IMR-90 (cell line): ENCODE measurements around the gene OR2T6. TPM values are rescaled to one million over a fixed set of nuclear protein-coding genes. Genes with fewer than 3 reads are reported as not detected.

ENCODE experiments used
- ATAC-seq: fragments of 200-7000 bp; cut with Tn5 transposase; 2 replicates; pipeline ENCODE4 v1.9.1; 2020; ENCODE audit warnings: low read depth, mild to moderate bottlenecking, moderate library complexity
- BruUV-seq: library from RNA; stranded (reverse); fragments of 400-500 nt; replicated peaks from 2 replicates; lab custom pipeline; 2021; lab: Mats Ljungman, UMichigan
- CTCF ChIA-PET: fragments of 300-600 bp; formaldehyde crosslinking; extraction: SDS; loops from one replicate; lab custom pipeline; 2021; ENCODE audit warnings: antibody characterized with exemption; lab: Yijun Ruan, JAX
- POLR2A ChIA-PET: fragments of 300-600 bp; sonication (Branson Sonifier 250); formaldehyde crosslinking; loops from one replicate; lab custom pipeline; 2022; ENCODE audit warnings: antibody characterized with exemption; ENCODE audit not compliant: unreplicated experiment; lab: Charles Lee
- DNase-seq: peaks from one replicate; pipeline ENCODE4 v3.0.0; 2013
- H2AFZ ChIP-seq: replicated peaks from 2 replicates; pipeline ENCODE3; 2013; ENCODE audit warnings: low read length, mild to moderate bottlenecking; ENCODE audit not compliant: poor library complexity
- H2AK5ac ChIP-seq: 2 replicates; pipeline ENCODE4 v1.6.1; 2013; ENCODE audit warnings: low read depth, low read length, inconsistent platforms
- H2AK9ac ChIP-seq: replicated peaks from 2 replicates; pipeline ENCODE3; 2013; ENCODE audit warnings: mild to moderate bottlenecking, low read depth, low read length, moderate library complexity; ENCODE audit not compliant: poor library complexity
- H2BK120ac ChIP-seq: 2 replicates; pipeline ENCODE4 v1.6.1; 2013; ENCODE audit warnings: low read depth, low read length, inconsistent platforms
- H2BK15ac ChIP-seq: 3 replicates; pipeline ENCODE4 v1.6.1; 2013; ENCODE audit warnings: low read depth, low read length, inconsistent platforms
- H2BK20ac ChIP-seq: 2 replicates; pipeline ENCODE4 v1.6.1; 2013; ENCODE audit warnings: low read depth, mild to moderate bottlenecking, inconsistent platforms, low read length, moderate library complexity
- H2BK5ac ChIP-seq: 2 replicates; pipeline ENCODE4 v1.6.1; 2013; ENCODE audit warnings: mild to moderate bottlenecking, low read depth, low read length, inconsistent platforms; ENCODE audit not compliant: poor library complexity, severe bottlenecking
- H3K14ac ChIP-seq: replicated peaks from 2 replicates; pipeline ENCODE4 v1.6.1; 2013; ENCODE audit warnings: low read depth, low read length, inconsistent platforms
- H3K18ac ChIP-seq: 2 replicates; pipeline ENCODE4 v1.6.1; 2013; ENCODE audit warnings: low read depth, low read length, control low read depth
- H3K23ac ChIP-seq: 2 replicates; pipeline ENCODE4 v1.6.1; 2013; ENCODE audit warnings: low read depth, low read length, inconsistent platforms
- H3K27ac ChIP-seq: 2 replicates; pipeline ENCODE4 v1.5.1; 2013; ENCODE audit warnings: mild to moderate bottlenecking, control low read depth, low read length; ENCODE audit not compliant: insufficient read depth
- H3K27me3 ChIP-seq: 2 replicates; pipeline ENCODE4 v1.6.1; 2013; ENCODE audit warnings: low read length; ENCODE audit not compliant: control insufficient read depth, insufficient read depth
- H3K36me3 ChIP-seq: 2 replicates; pipeline ENCODE4 v1.6.1; 2013; ENCODE audit warnings: low read length, mixed read lengths; ENCODE audit not compliant: control insufficient read depth, insufficient read depth
- H3K4ac ChIP-seq: 2 replicates; pipeline ENCODE4 v1.6.1; 2013; ENCODE audit warnings: low read depth, low read length, inconsistent platforms
- H3K4me1 ChIP-seq: 2 replicates; pipeline ENCODE4 v1.6.1; 2013; ENCODE audit warnings: low read length, mixed read lengths; ENCODE audit not compliant: control insufficient read depth, insufficient read depth
- H3K4me2 ChIP-seq: 2 replicates; pipeline ENCODE4 v1.6.1; 2013; ENCODE audit warnings: low read depth, mild to moderate bottlenecking, control low read depth, low read length, moderate library complexity
- H3K4me3 ChIP-seq: 2 replicates; pipeline ENCODE4 v1.5.1; 2013; ENCODE audit warnings: low read depth, mild to moderate bottlenecking, control low read depth, low read length, moderate library complexity; ENCODE audit not compliant: insufficient read depth
- H3K56ac ChIP-seq: 2 replicates; pipeline ENCODE4 v1.6.1; 2013; ENCODE audit warnings: low read length, inconsistent platforms; ENCODE audit not compliant: insufficient read depth; ENCODE audit errors: extremely low read depth
- H3K79me1 ChIP-seq, 2 experiments: 2 replicates each; pipeline ENCODE4 v1.6.1; 2013; ENCODE audit warnings: low read length in 2 of 2, inconsistent platforms in 1 of 2, low read depth in 1 of 2
- H3K9ac ChIP-seq: 2 replicates; pipeline ENCODE4 v1.6.1; 2013; ENCODE audit warnings: low read depth, low read length, control low read depth
- H3K9me1 ChIP-seq: 2 replicates; pipeline ENCODE4 v1.6.1; 2013; ENCODE audit warnings: low read length, inconsistent platforms; ENCODE audit not compliant: insufficient read depth
- H3K9me3 ChIP-seq: 2 replicates; pipeline ENCODE4 v1.6.1; 2013; ENCODE audit warnings: low read length; ENCODE audit not compliant: control insufficient read depth, insufficient read depth
- H4K20me1 ChIP-seq: 2 replicates; pipeline ENCODE4 v1.6.1; 2013; ENCODE audit warnings: low read length, inconsistent platforms; ENCODE audit not compliant: insufficient read depth
- H4K5ac ChIP-seq: 2 replicates; pipeline ENCODE4 v1.6.1; 2013; ENCODE audit warnings: mild to moderate bottlenecking, low read depth, low read length, control low read depth
- H4K8ac ChIP-seq, 2 experiments: 2 replicates each; pipeline ENCODE4 v1.6.1; 2013; ENCODE audit warnings: low read depth in 2 of 2, low read length in 2 of 2, control low read depth in 1 of 2, inconsistent platforms in 1 of 2
- H4K91ac ChIP-seq: 2 replicates; pipeline ENCODE4 v1.6.1; 2013; ENCODE audit warnings: low read depth, low read length, inconsistent platforms; ENCODE audit not compliant: insufficient read depth
- BHLHE40 ChIP-seq: fragments of 150-350 bp; IDR thresholded peaks from 2 replicates; pipeline ENCODE4 v1.6.1; 2016; ENCODE audit warnings: mild to moderate bottlenecking, low read depth, low read length
- POLR2A ChIP-seq: IDR thresholded peaks from 2 replicates; pipeline ENCODE4 v1.6.1; 2012; ENCODE audit warnings: mild to moderate bottlenecking, low read depth, low read length
- WGBS, 2 experiments: methylation state at CpG; one replicate each; pipeline versions ENCODE4 v1.1.5 to v1.1.7; 2013; ENCODE audit warnings: missing lambda C conversion rate in 2 of 2; ENCODE audit not compliant: insufficient read length in 1 of 2; ENCODE audit errors: extremely low coverage in 2 of 2; 5-methylcytosine and 5-hydroxymethylcytosine counted together
- dilution Hi-C: fragments of 300-500 bp; cut with HindIII; formaldehyde crosslinking; loops from one replicate; pipeline ENCODE4 v1.14.3; 2018; ENCODE audit warnings: low sequenced_read_pairs; ENCODE audit not compliant: unreplicated experiment
- in situ Hi-C: fragments of 300-500 bp; cut with MboI; formaldehyde crosslinking; loops from 3 replicates; pipeline ENCODE4 v1.14.3; 2019; ENCODE audit warnings: low sequenced_read_pairs, inconsistent platforms, mixed read lengths
- intact Hi-C: fragments of 100-400 bp; cut with micrococcal nuclease; formaldehyde crosslinking; loops from 2 replicates; pipeline ENCODE4 v1.10.0; 2022
- polyA plus RNA-seq, 3 experiments: library from polyadenylated mRNA; depleted of rRNA; stranded (reverse); fragments of >200 nt; gene quantifications; 2 replicates each; pipeline ENCODE4 v1.2.3, GENCODE V29; 2012; ENCODE audit warnings: low replicate concordance in 1 of 3
- total RNA-seq: library from RNA; depleted of rRNA; stranded (reverse); fragments of >200 nt; gene quantifications from 2 replicates; pipeline ENCODE4 v1.2.3, GENCODE V29; 2012

Gene OR2T6
- total and polyA plus RNA-seq, 2 of the 4 experiments (the other 2 are of a cell fraction) = not detected

DNA sequence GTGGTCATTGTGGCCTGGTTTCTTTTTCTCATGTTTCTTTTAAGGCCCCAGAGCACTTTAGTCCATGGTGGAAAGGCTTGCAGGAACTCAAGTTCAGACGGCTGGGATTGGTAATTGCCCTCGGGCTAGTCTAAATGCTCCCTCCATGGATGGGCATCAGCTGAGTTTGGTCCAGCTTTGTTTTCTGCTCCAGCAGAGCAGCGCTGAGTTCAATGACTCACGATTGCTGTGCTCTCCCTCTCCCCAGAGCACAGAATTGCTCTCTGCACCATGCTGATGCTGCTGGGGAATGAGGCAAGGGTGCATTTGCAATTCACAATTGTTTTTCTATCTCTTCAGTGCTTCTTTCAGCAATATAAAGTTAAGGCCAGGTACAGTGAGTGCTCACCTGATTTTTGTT lies 1.8 kb upstream of the OR2T6 start:
- Histone ChIP-seq H4K8ac (no peak overlapping the region), H3K4me3 (no peak overlapping the region), H3K36me3 (no peaks in the 10 kb centered on the region), H3K27ac (no peak overlapping the region), H2BK5ac (no peak overlapping the region), H3K14ac (no peak overlapping the region), H2AK5ac (no peak overlapping the region), H3K9ac (no peak overlapping the region), H3K4ac (no peak overlapping the region), H4K20me1 (no peaks in the 10 kb centered on the region), H2BK120ac (no peak overlapping the region), H3K4me1 (no peaks in the 10 kb centered on the region), H2BK15ac (no peak overlapping the region), H3K79me1 (no peaks in the 10 kb centered on the region), H2AFZ (no peak overlapping the region), H2AK9ac (no peak overlapping the region), H2BK20ac (no peak overlapping the region), H3K27me3 (no peaks in the 10 kb centered on the region), H3K23ac (no peak overlapping the region), H3K56ac (no peak overlapping the region), H3K9me3 (peaks cover 15% of the 10 kb centered on the region), H3K9me1 (no peaks in the 10 kb centered on the region), H4K5ac (no peak overlapping the region), H3K4me2 (no peak overlapping the region), H4K91ac (no peak overlapping the region), H3K18ac (no peak overlapping the region)
- in situ Hi-C loops (no loop called here), dilution Hi-C loops (no loop called here), intact Hi-C loops (no loop called here)
- TF ChIP-seq BHLHE40 (no peak), POLR2A (no peak)
- WGBS, 2 experiments = no CpG with 5 or more reads among the region's 4 CpGs
- no TSS peak for BruUV-seq
- POLR2A ChIA-PET = no interaction called here
- ATAC-seq = no peak
- no peak for DNase-seq
- CTCF ChIA-PET = no interaction called here
